Progenitor cell of endocrine pancreas (in vitro differentiated cells): ENCODE data around the gene LMF2. TPM values are rescaled to one million over a fixed set of nuclear protein-coding genes. Genes with fewer than 3 reads are reported as not detected.
"Not testable (repeated sequence)": the region's sequence is repeated elsewhere in the genome, so short reads cannot be mapped to it uniquely, and the experiment has no call there.

Source experiments
- DNase-seq: peaks from one replicate; pipeline ENCODE4 v3.0.0; 2021; ENCODE audit warnings: low spot score; ENCODE audit not compliant: unreplicated experiment
- H3K27ac Mint-ChIP-seq: 2 replicates; pipeline ENCODE4 v1.8.0; 2021; ENCODE audit warnings: mild to moderate bottlenecking, moderate library complexity, mixed read lengths
- H3K27me3 Mint-ChIP-seq: 2 replicates; pipeline ENCODE4 v1.8.0; 2021; ENCODE audit warnings: mixed read lengths
- H3K36me3 Mint-ChIP-seq: 2 replicates; pipeline ENCODE4 v1.8.0; 2022; ENCODE audit warnings: mixed read lengths; ENCODE audit not compliant: insufficient read depth
- H3K4me1 Mint-ChIP-seq: 2 replicates; pipeline ENCODE4 v1.8.0; 2021; ENCODE audit warnings: low read depth, mixed read lengths
- H3K4me3 Mint-ChIP-seq: 2 replicates; pipeline ENCODE4 v1.8.0; 2021; ENCODE audit warnings: low read depth, mild to moderate bottlenecking, moderate library complexity, mixed read lengths
- H3K9me3 Mint-ChIP-seq: 2 replicates; pipeline ENCODE4 v1.8.0; 2021; ENCODE audit warnings: low read depth, mixed read lengths
- total RNA-seq: library from RNA; stranded (reverse); gene quantifications from 2 replicates; pipeline ENCODE4 v1.2.1, GENCODE V29; 2021
- TF ChIP-seq, protein P1 (sequence below): fragments of 200-600 bp; sonication (generic); IDR thresholded peaks from one replicate; pipeline ENCODE4 v1.5.0; 2021; ENCODE audit warnings: antibody characterized with exemption, mild to moderate bottlenecking; ENCODE audit not compliant: unreplicated experiment

LMF2 gene
- total RNA-seq, 1 donor from 2014 or later: 65.5 TPM

DNA sequence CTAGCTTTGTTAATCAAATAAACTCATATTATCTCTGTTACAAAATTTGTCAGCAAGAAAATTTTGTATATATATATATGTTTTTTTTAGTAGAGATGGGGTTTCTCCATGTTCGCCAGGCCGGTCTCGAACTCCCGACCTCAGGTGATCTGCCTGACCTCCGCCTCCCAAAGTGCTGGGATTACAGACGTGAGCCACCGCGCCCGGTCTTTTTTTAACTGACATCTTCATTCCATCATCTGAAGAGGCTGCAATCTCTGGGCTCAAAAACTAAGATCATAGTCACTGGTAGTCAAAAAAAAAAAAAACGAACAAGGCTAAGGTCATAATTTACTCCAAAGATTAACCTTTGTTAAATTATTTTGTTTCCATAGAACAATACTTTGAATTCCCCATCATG, 32.9 kb upstream of the LMF2 start:
- no peaks in the 10 kb centered on the region for H3K4me1 Mint-ChIP-seq
- H3K4me3 Mint-ChIP-seq: no peak overlapping the region
- peaks cover 28% of the 10 kb centered on the region for H3K27me3 Mint-ChIP-seq
- H3K9me3 Mint-ChIP-seq: no peaks in the 10 kb centered on the region
- H3K27ac Mint-ChIP-seq: no peak overlapping the region
- no peak for DNase-seq
- H3K36me3 Mint-ChIP-seq: no peaks in the 10 kb centered on the region
- TF ChIP-seq, protein P1, sequence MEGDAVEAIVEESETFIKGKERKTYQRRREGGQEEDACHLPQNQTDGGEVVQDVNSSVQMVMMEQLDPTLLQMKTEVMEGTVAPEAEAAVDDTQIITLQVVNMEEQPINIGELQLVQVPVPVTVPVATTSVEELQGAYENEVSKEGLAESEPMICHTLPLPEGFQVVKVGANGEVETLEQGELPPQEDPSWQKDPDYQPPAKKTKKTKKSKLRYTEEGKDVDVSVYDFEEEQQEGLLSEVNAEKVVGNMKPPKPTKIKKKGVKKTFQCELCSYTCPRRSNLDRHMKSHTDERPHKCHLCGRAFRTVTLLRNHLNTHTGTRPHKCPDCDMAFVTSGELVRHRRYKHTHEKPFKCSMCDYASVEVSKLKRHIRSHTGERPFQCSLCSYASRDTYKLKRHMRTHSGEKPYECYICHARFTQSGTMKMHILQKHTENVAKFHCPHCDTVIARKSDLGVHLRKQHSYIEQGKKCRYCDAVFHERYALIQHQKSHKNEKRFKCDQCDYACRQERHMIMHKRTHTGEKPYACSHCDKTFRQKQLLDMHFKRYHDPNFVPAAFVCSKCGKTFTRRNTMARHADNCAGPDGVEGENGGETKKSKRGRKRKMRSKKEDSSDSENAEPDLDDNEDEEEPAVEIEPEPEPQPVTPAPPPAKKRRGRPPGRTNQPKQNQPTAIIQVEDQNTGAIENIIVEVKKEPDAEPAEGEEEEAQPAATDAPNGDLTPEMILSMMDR: no peak

DNA sequence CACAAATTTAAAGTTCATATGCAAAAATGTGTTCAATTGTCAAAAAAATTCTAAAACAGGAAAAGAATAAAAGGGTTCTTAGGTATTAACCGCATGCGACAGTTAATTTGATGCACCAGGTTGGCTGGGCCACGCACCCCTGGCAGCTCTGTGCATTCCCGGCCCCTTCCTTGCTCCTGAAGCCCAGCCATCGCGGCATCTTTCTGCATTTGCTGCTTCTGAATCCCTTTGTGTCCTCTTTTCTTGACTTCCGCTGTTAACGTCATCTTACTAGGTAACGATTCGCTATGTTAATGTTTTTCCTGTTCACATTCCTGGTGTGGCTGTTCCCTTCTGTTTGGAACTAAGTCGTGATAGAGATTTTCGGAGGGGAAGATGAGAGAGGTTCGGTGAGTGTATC, 30.3 kb upstream of the LMF2 start:
- no peak overlapping the region for H3K4me3 Mint-ChIP-seq
- TF ChIP-seq, protein P1: no peak
- peaks cover 7% of the 10 kb centered on the region for H3K4me1 Mint-ChIP-seq
- H3K27me3 Mint-ChIP-seq: peaks cover 41% of the 10 kb centered on the region
- no peaks in the 10 kb centered on the region for H3K36me3 Mint-ChIP-seq
- no peak for DNase-seq
- H3K9me3 Mint-ChIP-seq: no peaks in the 10 kb centered on the region
- H3K27ac Mint-ChIP-seq: no peak overlapping the region

DNA sequence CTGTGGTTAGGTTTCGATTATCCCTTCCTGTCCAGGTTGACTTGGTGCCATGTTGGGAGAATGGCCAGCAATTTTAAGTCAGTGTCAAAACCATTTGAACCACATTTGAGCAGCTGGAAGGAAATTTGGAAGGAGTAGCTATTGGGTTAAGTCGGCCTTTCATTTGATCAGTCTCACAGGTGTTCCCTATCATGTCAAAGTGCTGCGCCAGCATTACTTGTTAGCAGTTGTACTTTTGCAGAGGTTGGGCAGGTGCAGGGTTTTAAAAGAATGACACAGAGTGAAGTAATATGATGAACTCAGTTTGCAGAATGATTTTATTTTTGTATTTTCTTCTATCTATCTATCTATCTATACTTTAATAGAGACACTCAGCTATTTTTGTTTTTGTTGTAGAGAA, 28.7 kb upstream of the LMF2 start:
- no peak for DNase-seq
- H3K27me3 Mint-ChIP-seq: peaks cover 36% of the 10 kb centered on the region
- no peak overlapping the region for H3K4me3 Mint-ChIP-seq
- H3K27ac Mint-ChIP-seq: no peak overlapping the region
- H3K4me1 Mint-ChIP-seq: peaks cover 10% of the 10 kb centered on the region
- TF ChIP-seq, protein P1: no peak
- H3K9me3 Mint-ChIP-seq: no peaks in the 10 kb centered on the region
- H3K36me3 Mint-ChIP-seq: no peaks in the 10 kb centered on the region

DNA sequence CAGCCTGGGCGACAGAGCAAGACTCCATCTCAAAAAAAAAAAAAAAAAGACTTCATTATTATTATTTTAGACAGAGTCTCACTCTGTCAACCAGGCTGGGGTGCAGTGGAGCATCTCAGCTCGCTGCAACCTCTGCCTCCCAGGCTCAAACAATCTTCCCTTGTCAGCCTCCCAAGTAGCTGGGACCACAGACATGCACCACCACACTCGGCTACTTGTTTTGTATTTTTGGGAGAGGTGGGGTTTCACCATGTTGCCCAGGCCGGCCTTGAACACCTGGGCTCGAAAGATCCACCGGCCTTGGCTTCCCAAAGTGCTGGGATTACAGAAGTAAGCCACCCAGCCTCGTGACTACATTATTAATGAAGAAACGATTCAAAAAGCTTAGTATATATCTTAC, 27.6 kb upstream of the LMF2 start:
- peaks cover 34% of the 10 kb centered on the region for H3K27me3 Mint-ChIP-seq

DNA sequence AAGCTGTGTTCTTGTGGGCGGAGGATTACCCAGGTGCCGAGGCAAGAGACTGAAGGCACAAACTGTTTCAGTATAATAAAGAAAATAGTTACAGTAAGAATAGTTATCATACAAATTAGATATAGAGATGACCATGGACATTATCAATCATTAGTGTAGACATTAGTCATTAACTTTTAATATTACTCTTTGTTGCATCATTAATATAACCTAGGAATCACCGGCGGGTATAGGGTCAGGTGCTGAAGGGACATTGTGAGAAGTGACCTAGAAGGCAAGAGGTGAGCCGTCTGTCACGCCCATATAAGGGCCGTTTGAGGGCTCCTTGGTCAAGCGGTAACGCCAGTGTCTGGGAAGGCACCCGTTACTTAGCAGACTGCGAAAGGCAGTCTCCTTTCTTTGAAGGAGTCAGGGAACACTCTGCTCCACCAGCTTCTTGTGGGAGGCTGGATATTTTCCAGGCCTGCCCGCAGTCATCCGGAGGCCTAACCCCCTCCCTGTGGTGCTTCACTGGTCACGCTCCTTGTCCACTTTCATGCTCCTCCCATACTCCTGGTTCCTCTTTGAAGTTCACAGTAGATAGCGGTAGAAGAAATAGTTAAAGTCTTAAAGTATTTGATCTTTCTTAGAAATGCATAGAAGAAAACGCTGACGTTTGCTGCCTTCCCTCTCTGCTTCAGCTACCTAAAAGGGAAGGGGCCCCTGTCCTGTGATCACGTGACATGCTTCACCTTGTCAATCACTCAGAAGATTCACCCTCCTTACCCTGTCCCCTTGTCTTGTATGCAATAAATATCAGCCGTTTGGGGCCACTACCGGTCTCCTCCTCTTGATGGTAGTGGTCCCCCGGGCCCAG, 26.6 kb upstream of the LMF2 start:
- not testable (repeated sequence) for H3K4me3 Mint-ChIP-seq, H3K9me3 Mint-ChIP-seq, H3K27ac Mint-ChIP-seq, DNase-seq, H3K4me1 Mint-ChIP-seq, H3K36me3 Mint-ChIP-seq
- H3K27me3 Mint-ChIP-seq: peaks cover 34% of the 10 kb centered on the region

More for the DNA sequence above, 27.6 kb upstream of the LMF2 start:
- Mint-ChIP-seq H3K36me3 (no peaks in the 10 kb centered on the region), H3K4me3 (no peak overlapping the region), H3K9me3 (no peaks in the 10 kb centered on the region), H3K27ac (no peak overlapping the region), H3K4me1 (peaks cover 10% of the 10 kb centered on the region)
- DNase-seq: no peak
- TF ChIP-seq, protein P1: no peak
